Neutrophil (primary cell): ENCODE results near the gene CHST9.

Source experiments
- H3K27ac ChIP-seq: fragments of 200-600 bp; sonication (generic); 2 replicates; pipeline ENCODE4 v1.5.1; 2016; ENCODE audit warnings: mild to moderate bottlenecking, moderate library complexity
- H3K27me3 ChIP-seq: fragments of 200-600 bp; sonication (generic); 2 replicates; pipeline ENCODE4 v1.6.0; 2016; ENCODE audit warnings: mild to moderate bottlenecking
- H3K36me3 ChIP-seq: fragments of 200-600 bp; sonication (generic); 2 replicates; pipeline ENCODE4 v1.5.1; 2017
- H3K4me1 ChIP-seq, 2 experiments: fragments of 200-600 bp in 1 of 2; sonication (generic) in 1 of 2; 1 replicate in 1 of 2; 2 replicates in 1 of 2; pipeline versions ENCODE4 v1.5.1 to v1.6.1; 2013 to 2016; ENCODE audit warnings: low read depth in 1 of 2, low read length in 1 of 2, mild to moderate bottlenecking in 1 of 2, moderate library complexity in 1 of 2; ENCODE audit not compliant: control insufficient read depth in 1 of 2, insufficient read depth in 1 of 2
- H3K4me3 ChIP-seq, 2 experiments: fragments of 200-600 bp in 1 of 2; sonication (generic) in 1 of 2; 1 replicate in 1 of 2; 2 replicates in 1 of 2; pipeline ENCODE4 v1.5.1; 2013 to 2016; ENCODE audit warnings: low read depth in 1 of 2, low read length in 1 of 2, mild to moderate bottlenecking in 1 of 2, moderate library complexity in 1 of 2
- H3K9me3 ChIP-seq: fragments of 200-600 bp; sonication (generic); 2 replicates; pipeline ENCODE4 v1.5.1; 2016
- TF ChIP-seq, protein P1 (sequence below): fragments of 200-600 bp; sonication (generic); IDR thresholded peaks from 2 replicates; pipeline ENCODE4 v1.5.1; 2016; ENCODE audit warnings: antibody characterized with exemption

Gene CHST9

GRCh38 chr18:26971409-26971808, 213.7 kb downstream of the CHST9 start:
- Histone ChIP-seq H3K9me3 (no peaks in the 10 kb centered on the region), H3K4me1 (no peaks in the 10 kb centered on the region), H3K27ac (no peak overlapping the region), H3K36me3 (no peaks in the 10 kb centered on the region), H3K27me3 (no peaks in the 10 kb centered on the region), H3K4me3 (no peak overlapping the region)
- TF ChIP-seq, protein P1, sequence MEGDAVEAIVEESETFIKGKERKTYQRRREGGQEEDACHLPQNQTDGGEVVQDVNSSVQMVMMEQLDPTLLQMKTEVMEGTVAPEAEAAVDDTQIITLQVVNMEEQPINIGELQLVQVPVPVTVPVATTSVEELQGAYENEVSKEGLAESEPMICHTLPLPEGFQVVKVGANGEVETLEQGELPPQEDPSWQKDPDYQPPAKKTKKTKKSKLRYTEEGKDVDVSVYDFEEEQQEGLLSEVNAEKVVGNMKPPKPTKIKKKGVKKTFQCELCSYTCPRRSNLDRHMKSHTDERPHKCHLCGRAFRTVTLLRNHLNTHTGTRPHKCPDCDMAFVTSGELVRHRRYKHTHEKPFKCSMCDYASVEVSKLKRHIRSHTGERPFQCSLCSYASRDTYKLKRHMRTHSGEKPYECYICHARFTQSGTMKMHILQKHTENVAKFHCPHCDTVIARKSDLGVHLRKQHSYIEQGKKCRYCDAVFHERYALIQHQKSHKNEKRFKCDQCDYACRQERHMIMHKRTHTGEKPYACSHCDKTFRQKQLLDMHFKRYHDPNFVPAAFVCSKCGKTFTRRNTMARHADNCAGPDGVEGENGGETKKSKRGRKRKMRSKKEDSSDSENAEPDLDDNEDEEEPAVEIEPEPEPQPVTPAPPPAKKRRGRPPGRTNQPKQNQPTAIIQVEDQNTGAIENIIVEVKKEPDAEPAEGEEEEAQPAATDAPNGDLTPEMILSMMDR, result no peak

- H3K4me1 ChIP-seq, result no peaks in the 10 kb centered on the region
- no peaks in the 10 kb centered on the region for H3K36me3 ChIP-seq
- H3K27ac ChIP-seq, result no peak overlapping the region
- H3K9me3 ChIP-seq, result no peaks in the 10 kb centered on the region
- H3K4me3 ChIP-seq, result no peak overlapping the region
- TF ChIP-seq, protein P1, result no peak
- no peaks in the 10 kb centered on the region for H3K27me3 ChIP-seq
These were observed 214.5 kb downstream of the CHST9 start for GRCh38 chr18:26970637-26971036.

DNA sequence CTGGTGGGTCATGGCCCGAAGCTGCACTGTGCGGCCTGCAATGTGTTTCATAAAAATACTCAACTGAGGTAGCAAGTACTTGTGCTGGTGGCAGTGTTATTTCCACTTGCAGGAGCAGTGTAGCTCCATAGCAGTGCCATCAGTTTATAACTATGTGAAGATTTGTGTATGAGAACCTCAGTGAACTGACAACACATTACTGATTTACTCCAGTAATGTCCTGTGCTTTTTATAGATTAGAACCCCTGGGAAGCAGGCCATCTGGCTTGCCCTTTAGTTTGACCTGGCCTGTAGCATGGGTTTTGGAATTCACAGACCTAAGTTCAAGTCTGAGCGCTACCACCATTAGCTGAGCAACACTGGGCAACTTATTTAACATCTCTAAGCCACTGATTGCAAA, 219.9 kb downstream of the CHST9 start:
- no peaks in the 10 kb centered on the region for H3K9me3 ChIP-seq
- no peak overlapping the region for H3K4me3 ChIP-seq
- H3K27me3 ChIP-seq, result no peaks in the 10 kb centered on the region

DNA sequence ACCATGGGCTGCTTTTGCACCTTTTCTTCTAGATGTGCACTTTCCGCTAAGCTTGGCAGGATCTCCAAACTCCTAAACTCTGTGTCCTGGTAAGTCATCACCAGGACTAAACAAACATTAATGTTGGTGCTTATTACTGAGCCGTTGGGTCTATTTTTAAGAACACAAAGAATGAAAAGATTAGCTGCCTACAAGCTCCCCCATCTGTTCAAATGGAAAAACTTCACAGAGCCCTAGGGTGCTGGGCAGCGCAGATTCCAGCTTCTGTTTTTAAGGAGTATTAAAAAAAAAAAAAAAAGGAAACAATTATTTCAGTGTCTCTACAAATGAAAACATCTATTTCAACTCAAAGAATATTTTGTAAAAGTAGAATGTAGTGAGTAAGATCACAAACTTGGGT, 221.8 kb downstream of the CHST9 start:
- Histone ChIP-seq H3K4me3 (no peak overlapping the region), H3K27ac (no peak overlapping the region), H3K27me3 (no peaks in the 10 kb centered on the region), H3K36me3 (no peaks in the 10 kb centered on the region), H3K9me3 (no peaks in the 10 kb centered on the region), H3K4me1 (no peaks in the 10 kb centered on the region)
- TF ChIP-seq, protein P1, result no peak

More for the DNA sequence above, 219.9 kb downstream of the CHST9 start:
- Histone ChIP-seq H3K36me3 (no peaks in the 10 kb centered on the region), H3K4me1 (no peaks in the 10 kb centered on the region), H3K27ac (no peak overlapping the region)
- TF ChIP-seq, protein P1, result no peak

- H3K9me3 ChIP-seq, result no peaks in the 10 kb centered on the region
- no peaks in the 10 kb centered on the region for H3K4me1 ChIP-seq
- no peaks in the 10 kb centered on the region for H3K36me3 ChIP-seq
- TF ChIP-seq, protein P1, result no peak
- no peak overlapping the region for H3K27ac ChIP-seq
- H3K4me3 ChIP-seq, result no peak overlapping the region
- H3K27me3 ChIP-seq, result no peaks in the 10 kb centered on the region
These were observed 223.3 kb downstream of the CHST9 start for GRCh38 chr18:26961839-26962238.

- Histone ChIP-seq H3K9me3 (no peaks in the 10 kb centered on the region), H3K27me3 (no peaks in the 10 kb centered on the region), H3K27ac (no peak overlapping the region), H3K36me3 (no peaks in the 10 kb centered on the region), H3K4me1 (no peaks in the 10 kb centered on the region), H3K4me3 (no peak overlapping the region)
- TF ChIP-seq, protein P1, result no peak
These were observed 224.2 kb downstream of the CHST9 start for GRCh38 chr18:26960911-26961310.
